MM.1S (cell line): ENCODE results near the gene DNAJC27.

Experiments used
- DNase-seq: peaks from one replicate; pipeline ENCODE4 v3.0.0-alpha.2; 2015
- H2AFZ ChIP-seq: fragments of 300-600 bp; sonication (generic); 2 replicates; pipeline ENCODE4 v1.6.0; 2016; ENCODE audit warnings: antibody characterized with exemption, low read length
- H3F3A ChIP-seq: fragments of 300-600 bp; sonication (generic); 2 replicates; pipeline ENCODE4 v1.6.1; 2016; ENCODE audit warnings: mild to moderate bottlenecking, antibody characterized with exemption, low read length, moderate library complexity, mixed read lengths; ENCODE audit not compliant: insufficient read depth
- H3K27ac ChIP-seq: fragments of 300-600 bp; sonication (generic); 2 replicates; pipeline ENCODE4 v1.5.1; 2016; ENCODE audit warnings: mild to moderate bottlenecking, low read length
- H3K27me3 ChIP-seq: fragments of 300-600 bp; sonication (generic); replicated peaks from 2 replicates; pipeline ENCODE4 v1.6.0; 2016; ENCODE audit warnings: low read length; ENCODE audit not compliant: insufficient read depth
- H3K36me3 ChIP-seq: fragments of 300-600 bp; sonication (generic); replicated peaks from 2 replicates; pipeline ENCODE4 v1.6.1; 2016; ENCODE audit warnings: mild to moderate bottlenecking, low read length, mixed read lengths; ENCODE audit not compliant: insufficient read depth
- H3K4me1 ChIP-seq: fragments of 300-600 bp; sonication (generic); 2 replicates; pipeline ENCODE4 v1.6.1; 2016; ENCODE audit warnings: low read length, mixed read lengths
- H3K4me2 ChIP-seq: fragments of 300-600 bp; sonication (generic); 2 replicates; pipeline ENCODE4 v1.6.0; 2016; ENCODE audit warnings: low read depth, low read length
- H3K4me3 ChIP-seq: fragments of 300-600 bp; sonication (generic); 2 replicates; pipeline ENCODE4 v1.5.1; 2016; ENCODE audit warnings: low read length, mixed read lengths
- H3K79me2 ChIP-seq: fragments of 300-600 bp; sonication (generic); 2 replicates; pipeline ENCODE4 v1.6.1; 2016; ENCODE audit warnings: mixed run types, low read length, mixed read lengths
- H3K9ac ChIP-seq: fragments of 300-600 bp; sonication (generic); 2 replicates; pipeline ENCODE4 v1.6.1; 2016; ENCODE audit warnings: low read length, mixed read lengths
- H3K9me2 ChIP-seq: fragments of 300-600 bp; sonication (generic); replicated peaks from 2 replicates; pipeline ENCODE4 v1.6.1; 2016; ENCODE audit warnings: mild to moderate bottlenecking, low read length, mixed read lengths; ENCODE audit not compliant: insufficient read depth
- H3K9me3 ChIP-seq: fragments of 300-600 bp; sonication (generic); replicated peaks from 2 replicates; pipeline ENCODE4 v1.6.1; 2016; ENCODE audit warnings: mild to moderate bottlenecking, low read length, mixed read lengths; ENCODE audit not compliant: insufficient read depth
- H4K20me1 ChIP-seq: fragments of 300-600 bp; sonication (generic); 2 replicates; pipeline ENCODE4 v1.6.1; 2016; ENCODE audit warnings: mild to moderate bottlenecking, low read length, moderate library complexity, mixed read lengths; ENCODE audit not compliant: insufficient read depth
- EZH2 ChIP-seq: fragments of 300-600 bp; sonication (generic); optimal IDR thresholded peaks from 2 replicates; pipeline ENCODE3; 2017; ENCODE audit warnings: low read depth, mild to moderate bottlenecking, antibody characterized with exemption, low read length, mixed read lengths
- EZH2phosphoT487 ChIP-seq: fragments of 300-600 bp; sonication (generic); IDR thresholded peaks from 2 replicates; pipeline ENCODE4 v1.6.1; 2018; ENCODE audit warnings: antibody characterized with exemption, low read length
- TF ChIP-seq, protein P1 (sequence below): fragments of 300-600 bp; sonication (generic); IDR thresholded peaks from 2 replicates; pipeline ENCODE4 v1.5.1; 2016; ENCODE audit warnings: antibody characterized with exemption, low read length, mixed read lengths

DNAJC27 gene

DNA sequence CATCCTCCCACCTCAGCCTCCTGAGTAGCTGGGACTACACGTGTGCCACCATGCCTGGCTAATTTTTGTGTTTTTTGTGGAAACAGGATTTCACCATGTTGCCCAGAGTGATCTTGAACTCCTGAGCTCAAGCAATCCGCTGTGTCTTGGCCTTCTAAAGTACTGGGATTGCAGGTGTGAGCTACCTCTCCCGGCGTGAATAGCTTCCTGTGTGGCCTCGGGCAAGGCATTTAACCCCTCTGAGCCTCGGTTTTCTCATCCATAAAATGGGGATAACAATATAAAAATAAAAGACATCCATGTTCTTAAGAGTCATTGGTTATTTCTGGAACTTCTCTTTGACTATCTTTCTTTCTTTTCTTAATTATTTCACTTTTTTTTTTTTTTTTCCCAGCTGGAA lies 32.4 kb downstream of the DNAJC27 start:
- H3K36me3 ChIP-seq: no peaks in the 10 kb centered on the region
- TF ChIP-seq EZH2phosphoT487: no peak
- no peak for TF ChIP-seq EZH2
- TF ChIP-seq, protein P1, sequence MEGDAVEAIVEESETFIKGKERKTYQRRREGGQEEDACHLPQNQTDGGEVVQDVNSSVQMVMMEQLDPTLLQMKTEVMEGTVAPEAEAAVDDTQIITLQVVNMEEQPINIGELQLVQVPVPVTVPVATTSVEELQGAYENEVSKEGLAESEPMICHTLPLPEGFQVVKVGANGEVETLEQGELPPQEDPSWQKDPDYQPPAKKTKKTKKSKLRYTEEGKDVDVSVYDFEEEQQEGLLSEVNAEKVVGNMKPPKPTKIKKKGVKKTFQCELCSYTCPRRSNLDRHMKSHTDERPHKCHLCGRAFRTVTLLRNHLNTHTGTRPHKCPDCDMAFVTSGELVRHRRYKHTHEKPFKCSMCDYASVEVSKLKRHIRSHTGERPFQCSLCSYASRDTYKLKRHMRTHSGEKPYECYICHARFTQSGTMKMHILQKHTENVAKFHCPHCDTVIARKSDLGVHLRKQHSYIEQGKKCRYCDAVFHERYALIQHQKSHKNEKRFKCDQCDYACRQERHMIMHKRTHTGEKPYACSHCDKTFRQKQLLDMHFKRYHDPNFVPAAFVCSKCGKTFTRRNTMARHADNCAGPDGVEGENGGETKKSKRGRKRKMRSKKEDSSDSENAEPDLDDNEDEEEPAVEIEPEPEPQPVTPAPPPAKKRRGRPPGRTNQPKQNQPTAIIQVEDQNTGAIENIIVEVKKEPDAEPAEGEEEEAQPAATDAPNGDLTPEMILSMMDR: no peak
- no peak overlapping the region for H3K27ac ChIP-seq
- no peaks in the 10 kb centered on the region for H3F3A ChIP-seq
- H2AFZ ChIP-seq: no peak overlapping the region
- H3K4me2 ChIP-seq: no peak overlapping the region
- no peaks in the 10 kb centered on the region for H3K79me2 ChIP-seq
- no peaks in the 10 kb centered on the region for H4K20me1 ChIP-seq
- H3K9me3 ChIP-seq: no peaks in the 10 kb centered on the region
- DNase-seq: no peak
- no peaks in the 10 kb centered on the region for H3K4me1 ChIP-seq
- no peaks in the 10 kb centered on the region for H3K9me2 ChIP-seq
- no peak overlapping the region for H3K4me3 ChIP-seq
- H3K27me3 ChIP-seq: no peaks in the 10 kb centered on the region
- H3K9ac ChIP-seq: no peak overlapping the region

DNA sequence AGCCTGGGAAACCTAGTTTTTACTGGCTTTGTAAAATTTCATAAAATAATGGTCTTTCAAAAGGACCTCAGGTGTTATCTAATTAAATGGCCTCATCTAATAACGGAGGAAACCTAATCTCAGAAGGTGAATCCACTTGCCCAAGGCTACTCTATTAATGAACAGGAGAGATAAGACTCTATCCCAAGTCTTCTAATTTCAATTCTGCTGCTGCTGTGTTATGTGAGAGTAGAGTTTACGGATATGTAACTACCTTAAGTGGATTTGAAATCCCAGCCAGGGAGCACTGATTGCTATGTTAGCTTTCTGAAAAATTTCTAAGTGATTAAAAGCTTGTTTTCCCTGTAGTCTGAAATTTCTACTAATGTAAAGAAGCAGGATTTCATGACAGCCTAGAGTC lies 34.5 kb downstream of the DNAJC27 start:
- H3F3A ChIP-seq: no peaks in the 10 kb centered on the region
- H3K27ac ChIP-seq: no peak overlapping the region
- H2AFZ ChIP-seq: no peak overlapping the region
- no peak overlapping the region for H3K9ac ChIP-seq
- H3K4me2 ChIP-seq: no peak overlapping the region
- no peaks in the 10 kb centered on the region for H3K9me3 ChIP-seq
- no peak overlapping the region for H3K4me3 ChIP-seq
- no peaks in the 10 kb centered on the region for H3K9me2 ChIP-seq
- TF ChIP-seq EZH2: no peak
- TF ChIP-seq, protein P1: no peak
- no peak for TF ChIP-seq EZH2phosphoT487
- DNase-seq: no peak
- no peaks in the 10 kb centered on the region for H3K27me3 ChIP-seq
- H3K79me2 ChIP-seq: no peaks in the 10 kb centered on the region
- H3K4me1 ChIP-seq: no peaks in the 10 kb centered on the region
- no peaks in the 10 kb centered on the region for H3K36me3 ChIP-seq
- no peaks in the 10 kb centered on the region for H4K20me1 ChIP-seq

DNA sequence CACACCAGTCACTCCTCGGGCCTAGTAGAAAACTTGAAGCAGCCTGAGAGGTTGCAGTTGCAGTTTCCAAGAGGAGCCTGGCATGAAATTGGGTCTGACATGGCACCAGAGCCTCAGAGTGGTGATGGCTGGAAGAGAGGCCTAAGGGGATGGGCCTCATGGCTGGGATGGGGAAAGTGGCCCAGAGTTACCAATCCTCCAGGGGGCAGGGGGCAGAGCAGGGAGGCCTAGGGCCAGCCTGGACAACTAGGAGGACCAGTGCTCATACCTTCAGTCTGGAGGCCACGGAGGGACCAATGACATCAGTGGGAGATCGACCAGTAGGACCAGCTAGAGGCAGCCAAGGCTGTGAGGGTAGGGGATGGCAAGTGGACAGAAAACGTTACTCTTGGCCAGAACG lies 36.6 kb downstream of the DNAJC27 start:
- no peaks in the 10 kb centered on the region for H3K9me2 ChIP-seq
- no peaks in the 10 kb centered on the region for H3K27me3 ChIP-seq
- H4K20me1 ChIP-seq: no peaks in the 10 kb centered on the region
- no peak overlapping the region for H2AFZ ChIP-seq
- H3K4me1 ChIP-seq: peaks cover 13% of the 10 kb centered on the region
- no peak overlapping the region for H3K9ac ChIP-seq
- no peaks in the 10 kb centered on the region for H3K79me2 ChIP-seq
- no peak for DNase-seq
- H3F3A ChIP-seq: peaks cover 11% of the 10 kb centered on the region
- H3K9me3 ChIP-seq: no peaks in the 10 kb centered on the region
- TF ChIP-seq, protein P1: no peak
- TF ChIP-seq EZH2phosphoT487: no peak
- TF ChIP-seq EZH2: no peak
- H3K4me3 ChIP-seq: no peak overlapping the region
- H3K27ac ChIP-seq: no peak overlapping the region
- H3K36me3 ChIP-seq: no peaks in the 10 kb centered on the region
- no peak overlapping the region for H3K4me2 ChIP-seq
